Dermis microvascular lymphatic vessel endothelial cell (primary cell): ENCODE measurements around the gene CHSY1. TPM values are rescaled to one million over a fixed set of nuclear protein-coding genes. Genes with fewer than 3 reads are reported as not detected.

Source experiments
- DNase-seq, 2 donors: peaks; one replicate each; pipeline versions ENCODE4 v3.0.0 to v3.0.0-alpha.2; 2010; ENCODE audit warnings: low read depth in 2 of 2
- total RNA-seq: library from RNA; depleted of rRNA; stranded (reverse); fragments of >200 nt; gene quantifications from 2 replicates; pipeline ENCODE4 v1.2.1, GENCODE V29; 2014

Gene CHSY1
- total RNA-seq, 1 donor from 2014 or later, result 25.4 TPM

GRCh38 chr15:101269479-101270223 lies 17.8 kb upstream of the CHSY1 start:
- DNase-seq, result peak in 1 of 2 donors; percentile 26

GRCh38 chr15:101267320-101268104 lies 15.7 kb upstream of the CHSY1 start:
- no peak for DNase-seq

- no peak for DNase-seq
Observed at GRCh38 chr15:101266787-101267186, 14.9 kb upstream of the CHSY1 start.

- no peak for DNase-seq
Observed at GRCh38 chr15:101266034-101266433, 14.2 kb upstream of the CHSY1 start.

GRCh38 chr15:101264911-101265641 lies 13.2 kb upstream of the CHSY1 start:
- DNase-seq, result peak; percentile 70 to 74

GRCh38 chr15:101264011-101264410 lies 12.2 kb upstream of the CHSY1 start:
- DNase-seq, result peak; percentile 57 to 65

- DNase-seq, result no peak
Observed at GRCh38 chr15:101262551-101262950, 10.7 kb upstream of the CHSY1 start.

GRCh38 chr15:101258238-101259144 lies 6.6 kb upstream of the CHSY1 start:
- DNase-seq, result peak; percentile 66 to 82

GRCh38 chr15:101256757-101257156 lies 4.9 kb upstream of the CHSY1 start:
- DNase-seq, result no peak

- DNase-seq, result peak in 1 of 2 donors; percentile 92
Observed at GRCh38 chr15:101255615-101256241, 3.9 kb upstream of the CHSY1 start.

- no peak for DNase-seq
Observed at GRCh38 chr15:101255051-101255395, 3.2 kb upstream of the CHSY1 start.

- no peak for DNase-seq
Observed at GRCh38 chr15:101254157-101255050, 2.6 kb upstream of the CHSY1 start.

GRCh38 chr15:101252836-101253235 lies 988 bp upstream of the CHSY1 start:
- no peak for DNase-seq

GRCh38 chr15:101250873-101251829 lies 697 bp downstream of the CHSY1 start:
- DNase-seq, result peak in 1 of 2 donors; percentile 24

GRCh38 chr15:101250341-101250831 lies 1.5 kb downstream of the CHSY1 start:
- DNase-seq, result peak; percentile 51 to 72

- no peak for DNase-seq
Observed at GRCh38 chr15:101248274-101248673, 3.6 kb downstream of the CHSY1 start.

- no peak for DNase-seq
Observed at GRCh38 chr15:101246824-101247745, 4.8 kb downstream of the CHSY1 start.
